ENCODE measurements around the gene TH. TPM values are rescaled to one million over a fixed set of nuclear protein-coding genes. Genes with fewer than 3 reads are reported as not detected.

The TH gene
- total and polyA plus RNA-seq, 2 of the 4 experiments (the other 2 are of a cell fraction): 0.10 TPM; not detected in 1

- CTCF ChIA-PET: no interaction called here
- no peak overlapping the region for H3K23ac ChIP-seq (ENCODE audit: low read depth, low read length)
Measured at GRCh38 chr11:2208691-2209369, 37.2 kb upstream of the TH start.

More at GRCh38 chr11:2208691-2209369, 37.2 kb upstream of the TH start:
- DNase-seq (no peak), ATAC-seq (ENCODE audit: low read depth) (no peak)
- Histone ChIP-seq H4K5ac (ENCODE audit: low read depth, low read length) (no peak overlapping the region), H2BK5ac (ENCODE audit: low read depth, low read length, poor library complexity, severe bottlenecking) (no peak overlapping the region), H3K27me3 (ENCODE audit: control insufficient read depth, insufficient read depth, low read length) (peaks cover 27% of the 10 kb centered on the region), H3K36me3 (ENCODE audit: control insufficient read depth, insufficient read depth, low read length) (no peaks in the 10 kb centered on the region), H3K18ac (ENCODE audit: low read depth, low read length) (no peak overlapping the region), H3K9me3 (ENCODE audit: control insufficient read depth, insufficient read depth, low read length) (peaks cover 5% of the 10 kb centered on the region; the same call in 1 of the 2 replicates), H2BK15ac (ENCODE audit: low read depth, low read length) (no peak overlapping the region), H3K4me1 (ENCODE audit: control insufficient read depth, insufficient read depth, low read length) (no peaks in the 10 kb centered on the region), H3K14ac (replicated peaks; ENCODE audit: low read depth, low read length) (no peak overlapping the region), H3K9ac (ENCODE audit: low read depth, low read length) (no peak overlapping the region), H2BK20ac (ENCODE audit: low read depth, low read length) (no peak overlapping the region), H3K4me3 (ENCODE audit: insufficient read depth, low read depth, low read length) (no peak overlapping the region), H4K91ac (ENCODE audit: insufficient read depth, low read depth, low read length) (no peak overlapping the region), H2BK120ac (ENCODE audit: low read depth, low read length) (no peak overlapping the region), H4K8ac (ENCODE audit: low read depth in 2 of 2, low read length in 2 of 2) (no peak overlapping the region), H4K20me1 (ENCODE audit: insufficient read depth, low read length) (no peaks in the 10 kb centered on the region; the same call in 1 of the 2 replicates), H3K4me2 (ENCODE audit: low read depth, low read length) (no peak overlapping the region), H2AFZ (replicated peaks; ENCODE audit: low read length, poor library complexity) (no peak overlapping the region), H3K9me1 (ENCODE audit: insufficient read depth, low read length) (no peaks in the 10 kb centered on the region), H3K56ac (ENCODE audit: extremely low read depth, insufficient read depth, low read length) (no peak overlapping the region), H3K27ac (ENCODE audit: insufficient read depth, low read length) (no peak overlapping the region), H3K4ac (ENCODE audit: low read depth, low read length) (no peak overlapping the region), H2AK5ac (ENCODE audit: low read depth, low read length) (no peak overlapping the region), H2AK9ac (replicated peaks; ENCODE audit: low read depth, low read length, poor library complexity) (no peak overlapping the region), H3K79me1 (ENCODE audit: low read depth in 1 of 2, low read length in 2 of 2) (no peaks in the 10 kb centered on the region)
- dilution Hi-C loops (cut with HindIII; ENCODE audit: low sequenced_read_pairs, unreplicated experiment) (no loop called here), intact Hi-C loops (cut with micrococcal nuclease) (no loop called here), in situ Hi-C loops (cut with MboI; ENCODE audit: low sequenced_read_pairs) (no loop called here)
- TF ChIP-seq MXI1 (IDR thresholded peaks at IDR 0.05; ENCODE audit: borderline replicate concordance, low read depth, low read length): no peak
- TF ChIP-seq NFE2L2 (IDR thresholded peaks at IDR 0.05; ENCODE audit: low read depth, low read length): no peak
- no peak for TF ChIP-seq RCOR1 (IDR thresholded peaks at IDR 0.05; ENCODE audit: insufficient replicate concordance, low read length)
- no peak for TF ChIP-seq MAZ (IDR thresholded peaks at IDR 0.05; ENCODE audit: borderline replicate concordance, low read depth, low read length)
- no peak for TF ChIP-seq RAD21 (IDR thresholded peaks at IDR 0.05; ENCODE audit: low read length)
- TF ChIP-seq USF2 (IDR thresholded peaks at IDR 0.05; ENCODE audit: low read depth, low read length): no peak
- no peak for TF ChIP-seq CTCF (conservative IDR thresholded peaks at IDR 0.05; ENCODE audit: low read depth, low read length)
- no peak for TF ChIP-seq CHD1 (IDR thresholded peaks at IDR 0.05; ENCODE audit: low read depth, low read length)
- TF ChIP-seq, protein P1, sequence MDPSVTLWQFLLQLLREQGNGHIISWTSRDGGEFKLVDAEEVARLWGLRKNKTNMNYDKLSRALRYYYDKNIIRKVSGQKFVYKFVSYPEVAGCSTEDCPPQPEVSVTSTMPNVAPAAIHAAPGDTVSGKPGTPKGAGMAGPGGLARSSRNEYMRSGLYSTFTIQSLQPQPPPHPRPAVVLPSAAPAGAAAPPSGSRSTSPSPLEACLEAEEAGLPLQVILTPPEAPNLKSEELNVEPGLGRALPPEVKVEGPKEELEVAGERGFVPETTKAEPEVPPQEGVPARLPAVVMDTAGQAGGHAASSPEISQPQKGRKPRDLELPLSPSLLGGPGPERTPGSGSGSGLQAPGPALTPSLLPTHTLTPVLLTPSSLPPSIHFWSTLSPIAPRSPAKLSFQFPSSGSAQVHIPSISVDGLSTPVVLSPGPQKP (IDR thresholded peaks at IDR 0.05; ENCODE audit: borderline replicate concordance, low read depth, low read length): no peak
- no peak for TF ChIP-seq MAFK (IDR thresholded peaks at IDR 0.05; ENCODE audit: low read depth, low read length)
- TF ChIP-seq POLR2A (IDR thresholded peaks at IDR 0.05; ENCODE audit: low read depth, low read length): no peak
- no peak for TF ChIP-seq BHLHE40 (IDR thresholded peaks at IDR 0.05; ENCODE audit: low read depth, low read length)
- TF ChIP-seq SMC3 (IDR thresholded peaks at IDR 0.05; ENCODE audit: low read depth, low read length): no peak
- TF ChIP-seq FOS (IDR thresholded peaks at IDR 0.05; ENCODE audit: low read depth, low read length): no peak
- no peak for TF ChIP-seq CEBPB (IDR thresholded peaks at IDR 0.05; ENCODE audit: low read depth, low read length)
- 61% methylated on average over 14 of the region's 24 CpGs; no CpG with 5 or more reads in 1 of the 2 experiments for WGBS, 2 experiments (ENCODE audit: extremely low coverage in 2 of 2, insufficient read length in 1 of 2)
- POLR2A ChIA-PET (ENCODE audit: unreplicated experiment): interaction anchor here (0.5 kb wide), 1 partner anchor 38 kb away, joined by 3 read pairs; no protein-coding TSS in a partner anchor
- no TSS peak for BruUV-seq (replicated peaks)
